Uterus (tissue), 4 donors: ENCODE measurements around the gene CCNYL1. TPM values are rescaled to one million over a fixed set of nuclear protein-coding genes. Genes with fewer than 3 reads are reported as not detected.

ENCODE experiments used
- DNase-seq, 2 donors: peaks; one replicate each; pipeline ENCODE4 v3.0.0-alpha.2; 2019 to 2020
- H3K27ac ChIP-seq, 2 donors: fragments of 200-600 bp; sonication (generic); 1 replicate in 1 of 2; 2 replicates in 1 of 2; pipeline ENCODE4 v1.5.1; 2016 to 2018
- H3K27me3 ChIP-seq, 2 donors: fragments of 200-600 bp; sonication (generic); one replicate each; pipeline ENCODE4 v1.5.1; 2018 to 2019; ENCODE audit warnings: control low read depth in 1 of 2
- H3K36me3 ChIP-seq, 2 donors: fragments of 200-600 bp; sonication (generic); one replicate each; pipeline ENCODE4 v1.5.1; 2019; ENCODE audit warnings: control low read depth in 1 of 2
- H3K4me1 ChIP-seq, 2 donors: fragments of 200-600 bp; sonication (generic); one replicate each; pipeline ENCODE4 v1.5.1; 2018 to 2019; ENCODE audit warnings: control low read depth in 1 of 2
- H3K4me3 ChIP-seq, 2 donors: fragments of 200-600 bp; sonication (generic); 1 replicate in 1 of 2; 2 replicates in 1 of 2; pipeline ENCODE4 v1.5.1; 2018 to 2019; ENCODE audit warnings: mild to moderate bottlenecking in 1 of 2
- H3K9me3 ChIP-seq, 2 donors: fragments of 200-600 bp; sonication (generic); one replicate each; pipeline ENCODE4 v1.5.1; 2019; ENCODE audit warnings: control low read depth in 1 of 2
- POLR2A ChIP-seq, 2 donors: fragments of 450-650 bp; IDR thresholded peaks; one replicate each; pipeline ENCODE4 v1.6.1; 2016; ENCODE audit warnings: antibody characterized with exemption in 2 of 2, mild to moderate bottlenecking in 1 of 2, moderate library complexity in 1 of 2
- intact Hi-C: fragments of 100-400 bp; cut with DNase I; formaldehyde crosslinking; loops from one replicate; pipeline ENCODE4 v1.15.1; 2023; ENCODE audit warnings: low total_unique reads
- total RNA-seq, 4 donors: library from RNA; depleted of rRNA in 3 of 4; stranded (reverse); fragments of >200 nt in 3 of 4; gene quantifications; one replicate each; pipeline versions ENCODE4 v1.1.0 to v1.2.4, GENCODE V29; 2014 to 2023
- TF ChIP-seq, protein P1 (sequence below), 4 experiments: fragments of 200-600 bp in 2 of 4; fragments of 450-650 bp in 2 of 4; sonication (generic) in 2 of 4; IDR thresholded peaks; one replicate each; pipeline ENCODE4 v1.5.1; 2016 to 2019; ENCODE audit warnings: antibody characterized with exemption in 4 of 4, mild to moderate bottlenecking in 2 of 4, moderate library complexity in 1 of 4
- donor health status: DM: yes; HTN: yes; CAD: no.

CCNYL1 gene
- total RNA-seq, 4 donors from 2014 or later, result 4.1 to 32.6 (median 15.7) TPM

GRCh38 chr2:207768168-207768865 is 56.9 kb downstream of the CCNYL1 start:
- H3K9me3 ChIP-seq, result no peaks in the 10 kb centered on the region
- peak; percentile 33 for DNase-seq
- H3K4me1 ChIP-seq, result peaks cover 0 to 4% of the 10 kb centered on the region in 2 donors
- no peaks in the 10 kb centered on the region for H3K27me3 ChIP-seq
- H3K36me3 ChIP-seq, result no peaks in the 10 kb centered on the region
- H3K27ac ChIP-seq, result peak overlapping the region; percentile 62 to 82
- intact Hi-C loops, result loop anchor here (5.0 kb wide), 1 partner anchor 141 kb away; the partner anchor contains the start of gene METTL21A
- TF ChIP-seq, protein P1, sequence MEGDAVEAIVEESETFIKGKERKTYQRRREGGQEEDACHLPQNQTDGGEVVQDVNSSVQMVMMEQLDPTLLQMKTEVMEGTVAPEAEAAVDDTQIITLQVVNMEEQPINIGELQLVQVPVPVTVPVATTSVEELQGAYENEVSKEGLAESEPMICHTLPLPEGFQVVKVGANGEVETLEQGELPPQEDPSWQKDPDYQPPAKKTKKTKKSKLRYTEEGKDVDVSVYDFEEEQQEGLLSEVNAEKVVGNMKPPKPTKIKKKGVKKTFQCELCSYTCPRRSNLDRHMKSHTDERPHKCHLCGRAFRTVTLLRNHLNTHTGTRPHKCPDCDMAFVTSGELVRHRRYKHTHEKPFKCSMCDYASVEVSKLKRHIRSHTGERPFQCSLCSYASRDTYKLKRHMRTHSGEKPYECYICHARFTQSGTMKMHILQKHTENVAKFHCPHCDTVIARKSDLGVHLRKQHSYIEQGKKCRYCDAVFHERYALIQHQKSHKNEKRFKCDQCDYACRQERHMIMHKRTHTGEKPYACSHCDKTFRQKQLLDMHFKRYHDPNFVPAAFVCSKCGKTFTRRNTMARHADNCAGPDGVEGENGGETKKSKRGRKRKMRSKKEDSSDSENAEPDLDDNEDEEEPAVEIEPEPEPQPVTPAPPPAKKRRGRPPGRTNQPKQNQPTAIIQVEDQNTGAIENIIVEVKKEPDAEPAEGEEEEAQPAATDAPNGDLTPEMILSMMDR (IDR thresholded peaks at IDR 0.05), result no peak
- TF ChIP-seq POLR2A (IDR thresholded peaks at IDR 0.05), result no peak
- peak overlapping the region; percentile 40 to 72 for H3K4me3 ChIP-seq

- Histone ChIP-seq H3K4me1 (peaks cover 0 to 4% of the 10 kb centered on the region in 2 donors), H3K27ac (peak overlapping the region; percentile 62 to 82), H3K36me3 (no peaks in the 10 kb centered on the region), H3K9me3 (no peaks in the 10 kb centered on the region), H3K27me3 (no peaks in the 10 kb centered on the region), H3K4me3 (peak overlapping the region; percentile 40 to 72)
- peak; percentile 21 to 33 for DNase-seq
- intact Hi-C loops, result loop anchor here (5.0 kb wide), 1 partner anchor 142 kb away; the partner anchor contains the start of gene METTL21A
- TF ChIP-seq POLR2A (IDR thresholded peaks at IDR 0.05), result no peak
- TF ChIP-seq, protein P1 (IDR thresholded peaks at IDR 0.05), result no peak
Measured at GRCh38 chr2:207768866-207769596, 57.6 kb downstream of the CCNYL1 start.

- intact Hi-C loops, result no loop called here
- H3K9me3 ChIP-seq, result no peaks in the 10 kb centered on the region
- H3K27me3 ChIP-seq, result no peaks in the 10 kb centered on the region
- DNase-seq, result peak; percentile 18 to 21
- no peak for TF ChIP-seq POLR2A (IDR thresholded peaks at IDR 0.05)
- H3K4me3 ChIP-seq, result peak overlapping the region; percentile 40 to 72
- no peaks in the 10 kb centered on the region for H3K36me3 ChIP-seq
- H3K27ac ChIP-seq, result peak overlapping the region; percentile 62 to 82
- H3K4me1 ChIP-seq, result peaks cover 0 to 4% of the 10 kb centered on the region in 2 donors
Measured at GRCh38 chr2:207770602-207771404, 59.4 kb downstream of the CCNYL1 start.

GRCh38 chr2:207771421-207771820 is 60.0 kb downstream of the CCNYL1 start:
- H3K27ac ChIP-seq, result peak overlapping the region; percentile 62 to 82
- intact Hi-C loops, result no loop called here

More at GRCh38 chr2:207771421-207771820, 60.0 kb downstream of the CCNYL1 start:
- H3K9me3 ChIP-seq, result no peaks in the 10 kb centered on the region
- DNase-seq, result no peak
- H3K4me3 ChIP-seq, result no peak overlapping the region
- H3K4me1 ChIP-seq, result peaks cover 0 to 4% of the 10 kb centered on the region in 2 donors
- no peaks in the 10 kb centered on the region for H3K36me3 ChIP-seq
- TF ChIP-seq, protein P1 (IDR thresholded peaks at IDR 0.05), result no peak
- no peak for TF ChIP-seq POLR2A (IDR thresholded peaks at IDR 0.05)
- no peaks in the 10 kb centered on the region for H3K27me3 ChIP-seq
